K562 (cell line): ENCODE data around the gene ERICH6B.

Experiments
- CTCF ChIP-seq, 3 experiments: IDR thresholded peaks in 2 of 3; conservative IDR thresholded peaks in 1 of 3; 2 replicates each; pipeline ENCODE4 v1.5.1; 2011 to 2012; ENCODE audit warnings: low read length in 3 of 3, mild to moderate bottlenecking in 3 of 3, control low read depth in 2 of 3, improper control_type of control experiment in 1 of 3, inconsistent platforms in 1 of 3, low read depth in 1 of 3, mixed read lengths in 1 of 3, moderate library complexity in 1 of 3; ENCODE audit not compliant: insufficient read depth in 2 of 3
- EP300 ChIP-seq: IDR thresholded peaks from 2 replicates; pipeline ENCODE4 v1.6.1; 2012; ENCODE audit warnings: low read length, improper control_type of control experiment
- EWSR1 ChIP-seq: fragments of 450-650 bp; IDR thresholded peaks from 2 replicates; pipeline ENCODE4 v1.6.1; 2018; ENCODE audit warnings: borderline replicate concordance, mild to moderate bottlenecking, low read depth, moderate library complexity; ENCODE audit not compliant: partially characterized antibody
- EZH2 ChIP-seq: IDR thresholded peaks from 2 replicates; pipeline ENCODE4 v1.6.1; 2012; ENCODE audit warnings: low read depth, mild to moderate bottlenecking, inconsistent platforms, low read length, borderline replicate concordance
- KDM1A ChIP-seq, 2 experiments: fragments of 450-650 bp; IDR thresholded peaks; 2 replicates each; pipeline ENCODE4 v1.6.1; 2016; ENCODE audit warnings: mild to moderate bottlenecking in 2 of 2
- NFXL1 ChIP-seq: fragments of 450-650 bp; formaldehyde crosslinking; IDR thresholded peaks from 2 replicates; pipeline ENCODE4 v1.4.0; 2021; ENCODE audit warnings: mild to moderate bottlenecking
- NR2F6 ChIP-seq: fragments of 450-650 bp; formaldehyde crosslinking; IDR thresholded peaks from 2 replicates; pipeline ENCODE4 v1.4.0; 2020; ENCODE audit warnings: mild to moderate bottlenecking
- POLR2AphosphoS5 ChIP-seq: IDR thresholded peaks from 2 replicates; pipeline ENCODE4 v1.6.1; 2011; ENCODE audit warnings: mild to moderate bottlenecking, low read depth, low read length, moderate library complexity; ENCODE audit not compliant: control insufficient read depth, insufficient read depth
- POLR2G ChIP-seq: fragments of 200-400 bp; formaldehyde crosslinking; IDR thresholded peaks from 2 replicates; pipeline ENCODE4 v1.6.1; 2017; ENCODE audit warnings: low read depth, mild to moderate bottlenecking, antibody characterized with exemption, low read length, moderate library complexity
- ZBTB40 ChIP-seq, 2 experiments: fragments of 450-650 bp in 1 of 2; sonication (generic) in 1 of 2; formaldehyde crosslinking in 1 of 2; IDR thresholded peaks; 2 replicates each; pipeline versions ENCODE4 v1.7.1 to v1.9.0; 2016 to 2022; ENCODE audit warnings: inconsistent platforms in 1 of 2, mild to moderate bottlenecking in 1 of 2, missing genetic modification reagents in 1 of 2
- TF ChIP-seq, protein P1 (sequence below): fragments of 450-650 bp; IDR thresholded peaks from 2 replicates; pipeline ENCODE4 v1.6.1; 2014; ENCODE audit warnings: low read depth, mild to moderate bottlenecking, moderate library complexity, borderline replicate concordance

- TF ChIP-seq NFXL1 (CRISPR knock-in tag) (no peak), EZH2 (no peak), EP300 (no peak), CTCF (IDR thresholded peaks at IDR 0.05 in 2 of 3, conservative IDR thresholded peaks at IDR 0.05 in 1 of 3; ENCODE audit: insufficient read depth in 2 of 3, low read depth in 1 of 3, low read length in 3 of 3) (no peak), NR2F6 (no peak), EWSR1 (no peak), POLR2AphosphoS5 (no peak), KDM1A (IDR thresholded peaks at IDR 0.05) (no peak), POLR2G (no peak), ZBTB40 (IDR thresholded peaks at IDR 0.05) (no peak), ZBTB40 (CRISPR knock-in tag; IDR thresholded peaks at IDR 0.05) (no peak)
- TF ChIP-seq, protein P1, sequence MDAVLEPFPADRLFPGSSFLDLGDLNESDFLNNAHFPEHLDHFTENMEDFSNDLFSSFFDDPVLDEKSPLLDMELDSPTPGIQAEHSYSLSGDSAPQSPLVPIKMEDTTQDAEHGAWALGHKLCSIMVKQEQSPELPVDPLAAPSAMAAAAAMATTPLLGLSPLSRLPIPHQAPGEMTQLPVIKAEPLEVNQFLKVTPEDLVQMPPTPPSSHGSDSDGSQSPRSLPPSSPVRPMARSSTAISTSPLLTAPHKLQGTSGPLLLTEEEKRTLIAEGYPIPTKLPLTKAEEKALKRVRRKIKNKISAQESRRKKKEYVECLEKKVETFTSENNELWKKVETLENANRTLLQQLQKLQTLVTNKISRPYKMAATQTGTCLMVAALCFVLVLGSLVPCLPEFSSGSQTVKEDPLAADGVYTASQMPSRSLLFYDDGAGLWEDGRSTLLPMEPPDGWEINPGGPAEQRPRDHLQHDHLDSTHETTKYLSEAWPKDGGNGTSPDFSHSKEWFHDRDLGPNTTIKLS = no peak
These were observed 18.6 kb downstream of the ERICH6B start for GRCh38 chr13:45596800-45597475.
